GM21390 (cell line): Measurements from ENCODE around the gene ADAM19.

ENCODE experiments used
- ATAC-seq: cut with Tn5 transposase; IDR thresholded peaks from one replicate; pipeline ENCODE4 v1.9.1; 2021; ENCODE audit not compliant: unreplicated experiment

Gene ADAM19

GRCh38 chr5:157543825-157544622 is 31.6 kb downstream of the ADAM19 start:
- no peak for ATAC-seq

DNA sequence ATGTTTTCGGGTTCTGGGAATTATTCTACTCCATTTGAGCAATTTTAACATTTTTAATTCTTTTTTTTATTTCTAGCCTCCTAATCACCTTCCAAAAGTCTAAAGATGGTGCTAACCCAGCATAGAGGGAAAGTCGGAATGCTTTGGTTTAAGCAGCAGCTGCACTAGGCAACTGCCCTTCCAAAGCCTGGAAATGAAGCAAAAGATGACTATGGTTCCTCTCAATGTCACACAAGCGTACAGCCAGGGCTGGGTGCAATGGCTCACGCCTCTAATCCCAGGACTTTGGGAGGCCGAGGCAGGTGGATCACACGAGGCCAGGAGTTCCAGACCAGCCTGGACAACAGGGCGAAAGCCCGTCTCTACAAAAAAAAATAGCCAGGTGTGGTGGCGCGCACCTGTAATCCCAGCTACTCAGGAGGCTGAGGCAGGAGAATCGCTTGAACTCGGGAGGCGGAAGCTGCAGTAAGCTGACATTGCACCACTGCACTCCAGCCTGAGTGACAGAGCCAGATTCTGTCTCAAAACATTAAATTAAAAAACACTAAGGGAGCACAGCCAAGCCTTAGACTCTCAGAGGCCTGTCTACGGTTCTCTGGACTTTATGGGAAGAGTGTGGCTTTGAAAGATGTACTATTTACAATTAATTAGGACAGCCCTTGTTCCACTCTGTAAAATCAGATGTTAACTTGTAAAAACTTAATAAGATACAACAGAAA is 33.1 kb downstream of the ADAM19 start:
- no peak for ATAC-seq

GRCh38 chr5:157541447-157542118 is 34.0 kb downstream of the ADAM19 start:
- ATAC-seq = peak; percentile 2

DNA sequence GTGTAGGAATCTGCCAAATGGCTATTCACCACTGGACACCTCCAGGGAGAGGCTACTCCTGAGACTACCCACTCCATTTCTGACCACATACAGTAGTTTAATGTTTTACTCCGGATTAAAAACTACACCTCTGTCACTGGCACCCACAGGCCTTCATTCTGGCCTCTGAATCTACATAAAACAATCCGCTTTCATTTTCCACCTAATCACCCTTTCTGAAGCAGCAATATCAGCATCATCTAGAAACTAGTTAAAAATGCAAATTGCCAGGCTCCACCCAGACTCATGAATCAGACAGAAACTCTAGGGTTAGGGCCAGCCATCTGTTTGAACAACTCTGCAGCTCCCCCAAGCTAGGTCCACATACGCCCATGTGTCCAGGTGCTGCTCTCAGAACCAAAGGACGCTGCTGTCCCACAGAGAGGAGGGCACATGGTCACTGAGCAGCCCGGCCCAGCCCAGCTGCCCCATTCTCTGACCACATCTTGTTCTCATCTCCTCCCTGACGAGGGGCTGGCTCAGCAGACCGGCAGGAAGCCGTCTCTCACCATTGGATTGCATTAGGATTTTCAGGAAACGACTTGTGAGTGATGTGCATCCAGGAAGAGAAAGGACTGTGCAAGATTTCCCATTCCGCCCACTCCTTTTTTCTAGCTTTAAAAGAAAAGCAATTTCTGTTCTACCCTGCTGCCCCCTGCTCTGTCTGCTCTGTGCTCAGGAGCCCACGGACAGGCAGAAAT is 34.7 kb downstream of the ADAM19 start:
- ATAC-seq = peak; percentile 91

DNA sequence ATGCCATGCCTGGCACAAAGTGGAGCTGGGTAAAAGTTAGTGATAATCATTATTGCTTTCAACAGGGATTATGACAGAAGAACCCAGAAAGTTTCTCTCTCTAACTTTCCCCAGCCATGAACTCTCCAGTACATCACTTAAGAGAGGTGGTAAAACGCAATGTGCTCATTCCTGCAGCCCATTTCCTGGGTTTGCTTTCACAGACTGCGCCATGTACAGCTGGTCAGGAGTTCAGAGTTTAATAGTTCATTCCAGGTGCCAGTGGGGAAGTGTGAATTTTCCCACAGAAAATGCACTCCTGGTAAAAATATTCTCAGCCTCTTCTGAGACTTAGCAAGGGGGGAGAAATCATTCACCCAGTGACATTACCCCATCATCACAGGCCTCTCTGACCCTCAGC is 35.5 kb downstream of the ADAM19 start:
- ATAC-seq = peak; percentile 17

DNA sequence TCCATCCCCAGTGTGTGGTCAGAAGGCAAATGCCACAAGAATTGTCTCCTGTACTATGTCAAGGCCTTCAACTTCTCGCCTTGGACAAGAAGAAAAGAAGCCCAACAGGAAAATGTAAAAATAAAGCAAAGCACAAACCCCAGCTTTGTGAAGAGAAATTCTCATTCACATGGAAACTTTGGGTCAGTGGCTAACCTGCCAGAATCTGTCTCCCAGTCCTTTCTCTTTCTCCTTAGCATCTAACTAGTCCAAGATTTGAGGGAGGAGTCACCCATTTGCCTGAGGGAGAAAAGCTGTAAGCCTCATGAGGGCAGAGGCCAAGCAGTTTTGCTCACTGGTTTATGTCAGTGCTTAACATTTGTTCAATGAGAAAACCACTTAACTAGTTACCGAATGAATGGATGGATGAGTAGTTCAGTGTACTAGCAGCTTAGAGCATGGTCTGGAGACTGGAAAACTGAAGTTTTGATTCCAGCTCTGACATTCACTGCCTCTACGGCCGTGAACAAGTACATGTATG is 36.0 kb downstream of the ADAM19 start:
- no peak for ATAC-seq

DNA sequence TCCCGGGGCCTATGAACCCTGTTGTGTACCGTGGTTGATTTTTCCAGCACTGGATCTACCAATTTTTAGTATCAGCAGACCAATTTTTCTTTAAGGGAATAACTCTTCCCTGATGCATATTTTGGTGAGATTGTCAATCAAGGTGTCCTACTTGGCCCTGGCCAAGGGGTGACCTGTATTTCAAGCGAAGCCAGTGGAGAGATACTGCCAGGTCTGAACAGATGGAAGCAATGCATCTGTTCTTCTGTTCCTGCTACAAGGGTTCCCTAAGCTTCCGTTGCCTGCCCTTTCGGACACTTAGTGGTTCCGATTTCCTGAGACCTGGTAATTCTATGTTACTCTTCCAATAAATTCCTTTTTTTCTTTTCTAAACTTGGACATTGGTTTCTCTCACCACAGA is 37.3 kb downstream of the ADAM19 start:
- ATAC-seq = no peak

DNA sequence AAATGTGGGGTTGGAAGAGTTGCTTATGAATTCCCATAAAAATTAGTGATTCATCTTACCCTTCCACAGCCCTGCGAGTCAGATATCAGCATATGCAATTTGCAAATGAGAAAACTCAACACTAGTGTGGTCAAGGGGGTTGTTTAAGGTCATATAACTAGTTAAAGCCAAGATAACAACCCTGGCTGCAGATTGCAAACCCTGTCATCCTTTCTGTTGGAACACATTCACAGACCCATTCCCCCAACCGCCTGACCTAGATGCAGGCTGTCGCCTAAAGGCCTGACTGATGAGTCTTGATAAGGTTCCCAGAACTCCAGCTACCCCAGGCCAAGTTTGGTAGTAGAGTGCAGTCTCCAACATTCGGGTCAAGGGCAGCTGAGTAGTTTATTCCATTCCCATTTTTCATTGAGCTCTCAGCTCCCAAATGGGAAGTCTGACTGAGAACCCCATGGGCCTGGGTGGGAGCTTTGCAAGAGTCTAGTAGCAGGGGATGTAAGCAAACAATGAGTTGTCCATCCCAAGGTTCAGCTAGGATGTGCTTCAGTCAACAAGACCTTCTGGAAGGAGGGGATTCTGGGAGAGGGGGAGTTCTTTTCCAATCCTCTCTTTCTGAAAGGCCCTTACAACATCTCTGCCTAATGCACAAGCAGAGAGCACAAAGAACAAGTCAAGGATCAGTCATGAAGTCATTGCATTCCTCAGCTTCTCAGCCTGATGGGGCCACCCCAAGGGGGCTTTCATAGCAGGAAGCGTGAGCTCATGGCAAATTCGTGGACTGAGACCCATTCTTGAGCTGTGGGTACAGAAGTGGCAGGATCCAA is 40.3 kb downstream of the ADAM19 start:
- ATAC-seq = no peak

- ATAC-seq = no peak
These were observed 42.5 kb downstream of the ADAM19 start for GRCh38 chr5:157533011-157533481.

GRCh38 chr5:157532022-157532421 is 43.6 kb downstream of the ADAM19 start:
- ATAC-seq = no peak

DNA sequence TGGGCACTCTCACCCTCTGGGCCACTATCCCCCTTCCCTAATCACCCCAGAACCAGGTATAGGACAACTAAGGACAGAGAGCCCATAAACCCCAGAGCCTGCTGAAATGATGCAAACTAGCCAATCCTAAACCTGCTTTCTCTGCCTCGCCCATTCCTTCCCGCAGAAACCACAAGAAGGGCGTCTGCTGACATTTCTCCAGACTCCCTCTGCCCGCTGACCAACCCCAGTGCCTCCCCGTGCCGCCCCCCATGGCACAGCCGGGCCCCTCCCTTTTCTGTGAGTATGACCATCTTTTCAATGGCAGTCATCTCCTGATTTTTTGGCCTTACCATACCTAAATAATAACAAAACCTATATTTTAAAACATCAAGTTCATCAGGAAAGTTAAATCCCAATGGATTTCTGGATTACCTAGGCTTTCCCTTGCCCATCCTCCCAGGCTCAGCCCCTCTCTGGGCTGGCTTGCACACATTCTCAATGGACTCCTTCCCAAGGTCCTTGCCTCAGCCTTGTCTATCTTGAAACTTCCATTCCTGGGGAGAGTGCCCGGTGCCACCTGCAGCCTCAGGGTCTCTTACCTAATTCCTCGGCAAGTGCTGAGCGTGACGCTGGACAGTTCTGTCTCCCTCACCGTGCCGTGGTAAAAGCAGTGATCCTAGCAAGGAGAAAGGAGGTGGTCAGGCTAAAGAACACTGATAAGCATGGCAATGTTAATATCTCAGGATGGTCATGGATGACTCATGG is 45.2 kb downstream of the ADAM19 start:
- ATAC-seq = no peak

DNA sequence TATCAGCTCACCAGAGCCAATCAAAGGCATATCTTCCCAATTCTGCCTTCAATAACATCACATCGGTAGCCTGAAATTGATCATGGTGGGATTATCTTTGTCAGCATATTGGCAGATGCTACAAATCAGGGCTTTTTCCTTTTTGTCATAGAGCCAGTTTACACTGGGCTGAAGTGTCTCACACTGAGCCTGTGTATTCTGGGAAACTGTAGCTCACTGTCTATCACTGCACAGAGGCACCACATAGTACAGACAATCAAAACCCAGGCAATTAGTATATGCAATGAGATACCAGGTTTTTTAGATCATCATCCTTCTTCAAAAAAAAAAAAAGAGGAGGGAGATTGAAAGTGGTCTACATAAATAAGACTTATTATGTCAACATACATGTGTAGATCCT is 46.6 kb downstream of the ADAM19 start:
- ATAC-seq = no peak

- ATAC-seq = no peak
These were observed 47.4 kb downstream of the ADAM19 start for GRCh38 chr5:157528036-157528632.

GRCh38 chr5:157524887-157525286 is 50.7 kb downstream of the ADAM19 start:
- no peak for ATAC-seq

- ATAC-seq = no peak
These were observed 51.6 kb downstream of the ADAM19 start for GRCh38 chr5:157523976-157524375.

DNA sequence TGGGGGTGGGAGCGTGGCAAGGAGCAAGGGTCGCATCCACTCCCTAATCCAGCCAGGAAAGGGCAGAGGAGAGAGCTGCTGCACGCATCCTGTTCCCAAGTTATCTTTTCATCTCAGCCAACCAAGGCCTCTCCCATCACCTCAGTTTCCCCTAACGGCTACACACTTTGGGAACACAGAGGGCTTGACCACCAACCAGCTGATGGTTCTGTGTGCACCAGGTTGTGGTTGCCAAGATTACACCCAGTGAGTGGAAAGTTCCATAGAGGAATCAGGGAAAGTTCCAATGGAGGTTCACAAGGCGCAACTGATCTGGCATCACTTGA is 53.9 kb downstream of the ADAM19 start:
- ATAC-seq = no peak

GRCh38 chr5:157520911-157521703 is 54.5 kb downstream of the ADAM19 start:
- no peak for ATAC-seq

- ATAC-seq = peak; percentile 61
These were observed 55.9 kb downstream of the ADAM19 start for GRCh38 chr5:157519579-157520253.
